Mucosa of stomach (tissue), 1 donor: ENCODE data around the gene ANAPC5.
"Not testable (repeated sequence)": the region's sequence is repeated elsewhere in the genome, so short reads cannot be mapped to it uniquely, and the experiment has no call there.

Source experiments
- H3K27me3 ChIP-seq: one replicate; pipeline ENCODE4 v1.7.0; 2013; ENCODE audit warnings: mild to moderate bottlenecking, low read length; ENCODE audit not compliant: control insufficient read depth, insufficient read depth
- H3K36me3 ChIP-seq: one replicate; pipeline ENCODE4 v1.7.0; 2013; ENCODE audit warnings: low read length; ENCODE audit not compliant: control insufficient read depth, insufficient read depth
- H3K4me1 ChIP-seq: one replicate; pipeline ENCODE4 v1.7.0; 2013; ENCODE audit warnings: mild to moderate bottlenecking, low read length; ENCODE audit not compliant: control insufficient read depth, insufficient read depth
- H3K4me3 ChIP-seq: one replicate; pipeline ENCODE4 v1.7.0; 2013; ENCODE audit warnings: low read length
- H3K9ac ChIP-seq: one replicate; pipeline ENCODE4 v1.7.0; 2013; ENCODE audit warnings: mild to moderate bottlenecking, low read length, moderate library complexity
- H3K9me3 ChIP-seq: one replicate; pipeline ENCODE4 v1.7.0; 2013; ENCODE audit warnings: mild to moderate bottlenecking, low read length, moderate library complexity; ENCODE audit not compliant: control insufficient read depth
- donor health status: Pancreatic carcinoma.

ANAPC5 gene

GRCh38 chr12:121328620-121329019 lies 23.6 kb downstream of the ANAPC5 start:
- Histone ChIP-seq H3K9me3 (no peaks in the 10 kb centered on the region), H3K27me3 (no peaks in the 10 kb centered on the region), H3K4me1 (no peaks in the 10 kb centered on the region), H3K36me3 (peaks cover 12% of the 10 kb centered on the region), H3K4me3 (no peak overlapping the region), H3K9ac (no peak overlapping the region)

- Histone ChIP-seq H3K4me3 (no peak overlapping the region), H3K9ac (no peak overlapping the region), H3K27me3 (no peaks in the 10 kb centered on the region), H3K4me1 (no peaks in the 10 kb centered on the region), H3K9me3 (no peaks in the 10 kb centered on the region), H3K36me3 (peaks cover 12% of the 10 kb centered on the region)
Measured at GRCh38 chr12:121326996-121327674, 25.1 kb downstream of the ANAPC5 start.

GRCh38 chr12:121325922-121326396 lies 26.3 kb downstream of the ANAPC5 start:
- H3K4me1 ChIP-seq, result no peaks in the 10 kb centered on the region
- H3K9me3 ChIP-seq, result no peaks in the 10 kb centered on the region
- no peak overlapping the region for H3K4me3 ChIP-seq
- H3K36me3 ChIP-seq, result peaks cover 12% of the 10 kb centered on the region
- H3K27me3 ChIP-seq, result no peaks in the 10 kb centered on the region
- no peak overlapping the region for H3K9ac ChIP-seq

- Histone ChIP-seq H3K27me3 (no peaks in the 10 kb centered on the region), H3K4me1 (no peaks in the 10 kb centered on the region), H3K9me3 (no peaks in the 10 kb centered on the region), H3K9ac (no peak overlapping the region), H3K36me3 (peaks cover 12% of the 10 kb centered on the region), H3K4me3 (no peak overlapping the region)
Measured at GRCh38 chr12:121323908-121324307, 28.3 kb downstream of the ANAPC5 start.

GRCh38 chr12:121318121-121318520 lies 34.1 kb downstream of the ANAPC5 start:
- H3K9me3 ChIP-seq, result no peaks in the 10 kb centered on the region
- no peaks in the 10 kb centered on the region for H3K36me3 ChIP-seq
- no peaks in the 10 kb centered on the region for H3K4me1 ChIP-seq
- H3K9ac ChIP-seq, result no peak overlapping the region
- no peak overlapping the region for H3K4me3 ChIP-seq
- H3K27me3 ChIP-seq, result no peaks in the 10 kb centered on the region

- no peaks in the 10 kb centered on the region for H3K27me3 ChIP-seq
- no peak overlapping the region for H3K4me3 ChIP-seq
- H3K4me1 ChIP-seq, result no peaks in the 10 kb centered on the region
- no peaks in the 10 kb centered on the region for H3K9me3 ChIP-seq
- H3K9ac ChIP-seq, result no peak overlapping the region
- no peaks in the 10 kb centered on the region for H3K36me3 ChIP-seq
Measured at GRCh38 chr12:121314431-121314830, 37.8 kb downstream of the ANAPC5 start.

GRCh38 chr12:121310231-121310630 lies 42.0 kb downstream of the ANAPC5 start:
- not testable (repeated sequence) for H3K27me3 ChIP-seq, H3K4me3 ChIP-seq, H3K9me3 ChIP-seq, H3K9ac ChIP-seq, H3K36me3 ChIP-seq, H3K4me1 ChIP-seq

- not testable (repeated sequence) for H3K9ac ChIP-seq, H3K9me3 ChIP-seq, H3K27me3 ChIP-seq, H3K4me1 ChIP-seq, H3K36me3 ChIP-seq, H3K4me3 ChIP-seq
Measured at GRCh38 chr12:121307397-121307796, 44.8 kb downstream of the ANAPC5 start.

- H3K9me3 ChIP-seq, result no peaks in the 10 kb centered on the region
- H3K27me3 ChIP-seq, result no peaks in the 10 kb centered on the region
- H3K4me1 ChIP-seq, result no peaks in the 10 kb centered on the region
- H3K4me3 ChIP-seq, result no peak overlapping the region
- H3K9ac ChIP-seq, result no peak overlapping the region
- no peaks in the 10 kb centered on the region for H3K36me3 ChIP-seq
Measured at GRCh38 chr12:121304306-121304705, 47.9 kb downstream of the ANAPC5 start.

- Histone ChIP-seq H3K9me3 (no peaks in the 10 kb centered on the region), H3K9ac (no peak overlapping the region), H3K4me1 (peaks cover 6% of the 10 kb centered on the region), H3K36me3 (no peaks in the 10 kb centered on the region), H3K27me3 (no peaks in the 10 kb centered on the region), H3K4me3 (no peak overlapping the region)
Measured at GRCh38 chr12:121301876-121302275, 50.3 kb downstream of the ANAPC5 start.

- Histone ChIP-seq H3K4me1 (peaks cover 12% of the 10 kb centered on the region), H3K4me3 (no peak overlapping the region), H3K36me3 (no peaks in the 10 kb centered on the region), H3K9ac (no peak overlapping the region), H3K27me3 (no peaks in the 10 kb centered on the region), H3K9me3 (no peaks in the 10 kb centered on the region)
Measured at GRCh38 chr12:121300083-121300819, 52.0 kb downstream of the ANAPC5 start.

GRCh38 chr12:121299662-121300061 lies 52.5 kb downstream of the ANAPC5 start:
- H3K4me3 ChIP-seq, result no peak overlapping the region
- H3K9me3 ChIP-seq, result no peaks in the 10 kb centered on the region
- no peaks in the 10 kb centered on the region for H3K36me3 ChIP-seq
- no peak overlapping the region for H3K9ac ChIP-seq
- H3K27me3 ChIP-seq, result no peaks in the 10 kb centered on the region
- peaks cover 14% of the 10 kb centered on the region for H3K4me1 ChIP-seq
